Ovary (tissue), 3 donors: ENCODE data around the gene KIF19.

ENCODE experiments used
- CTCF ChIP-seq, 3 donors: fragments of 450-650 bp in 2 of 3; fragments of 200-600 bp in 1 of 3; IDR thresholded peaks; one replicate each; pipeline versions ENCODE4 v1.5.1 to v1.8.0; 2016 to 2022; ENCODE audit warnings: antibody characterized with exemption in 3 of 3, mild to moderate bottlenecking in 1 of 3
- EP300 ChIP-seq: sonication (generic); formaldehyde crosslinking; IDR thresholded peaks from one replicate; pipeline ENCODE4 v1.6.1; 2017; ENCODE audit warnings: antibody characterized with exemption
- POLR2A ChIP-seq: fragments of 450-650 bp; IDR thresholded peaks from one replicate; pipeline ENCODE4 v1.6.1; 2017; ENCODE audit warnings: antibody characterized with exemption, mild to moderate bottlenecking, moderate library complexity
- donor health status: DM: no; HTN: no; CAD: no.

GRCh38 chr17:74282587-74283370, 43.2 kb upstream of the KIF19 start:
- TF ChIP-seq POLR2A (no peak), CTCF (IDR thresholded peaks at IDR 0.05) (no peak), EP300 (no peak)
